Stimulated activated CD8-positive, alpha-beta memory T cell treated with anti-CD3 and anti-CD28 coated beads, Interleukin-12 subunit alpha, Interleukin-12 subunit beta, amount 100 ng/mL, for 24 hours (primary cell): ENCODE measurements around the gene PCID2.

Source experiments
- DNase-seq: peaks from one replicate; pipeline ENCODE4 v3.0.0-alpha.2; 2020; ENCODE audit errors: extremely low read depth

PCID2 gene

DNA sequence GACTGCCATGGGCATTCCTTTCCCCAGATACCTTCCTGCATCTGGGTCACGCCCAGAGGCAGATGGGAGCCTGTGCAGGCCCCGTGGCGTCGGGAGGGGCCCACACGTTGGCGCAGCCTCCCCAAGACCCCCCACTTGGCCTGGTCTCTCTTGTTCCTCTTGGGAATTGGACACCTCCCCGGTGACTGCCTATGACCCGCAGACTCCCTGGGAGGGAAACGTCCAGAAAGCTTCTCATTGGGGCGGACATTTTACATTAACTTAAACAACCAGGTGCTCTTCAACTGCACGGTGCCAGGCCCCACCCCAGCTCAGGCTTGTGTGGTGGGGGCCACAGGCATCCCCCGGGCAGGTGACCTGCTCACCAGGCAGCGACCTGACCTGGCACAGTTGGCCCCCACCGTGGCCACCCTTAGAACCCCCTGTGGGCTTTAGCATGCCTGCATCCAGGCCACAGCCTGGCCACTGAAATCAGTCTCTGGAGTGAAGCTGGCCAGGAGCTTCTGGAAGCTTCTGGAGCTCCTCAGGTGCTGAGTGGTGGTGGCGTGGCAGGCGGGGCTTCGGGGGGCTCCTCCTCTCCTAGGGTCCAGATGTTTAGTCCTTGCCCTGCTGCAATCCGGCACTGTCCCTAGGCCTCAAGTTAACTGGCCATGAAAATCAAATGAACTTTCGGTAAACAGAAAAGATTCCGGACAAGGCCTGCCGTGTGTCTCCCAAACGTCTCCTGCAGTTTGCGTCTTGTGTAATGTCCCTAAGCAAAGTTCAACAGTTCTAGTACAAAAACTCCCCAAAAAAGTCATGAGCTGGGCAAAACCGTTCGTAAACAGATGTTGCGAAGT lies 58.5 kb downstream of the PCID2 start:
- DNase-seq, result no peak

DNA sequence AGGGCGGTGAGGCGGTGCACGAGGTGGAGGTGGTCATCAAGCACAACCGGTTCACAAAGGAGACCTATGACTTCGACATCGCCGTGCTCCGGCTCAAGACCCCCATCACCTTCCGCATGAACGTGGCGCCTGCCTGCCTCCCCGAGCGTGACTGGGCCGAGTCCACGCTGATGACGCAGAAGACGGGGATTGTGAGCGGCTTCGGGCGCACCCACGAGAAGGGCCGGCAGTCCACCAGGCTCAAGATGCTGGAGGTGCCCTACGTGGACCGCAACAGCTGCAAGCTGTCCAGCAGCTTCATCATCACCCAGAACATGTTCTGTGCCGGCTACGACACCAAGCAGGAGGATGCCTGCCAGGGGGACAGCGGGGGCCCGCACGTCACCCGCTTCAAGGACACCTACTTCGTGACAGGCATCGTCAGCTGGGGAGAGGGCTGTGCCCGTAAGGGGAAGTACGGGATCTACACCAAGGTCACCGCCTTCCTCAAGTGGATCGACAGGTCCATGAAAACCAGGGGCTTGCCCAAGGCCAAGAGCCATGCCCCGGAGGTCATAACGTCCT lies 59.4 kb downstream of the PCID2 start:
- DNase-seq, result no peak

DNA sequence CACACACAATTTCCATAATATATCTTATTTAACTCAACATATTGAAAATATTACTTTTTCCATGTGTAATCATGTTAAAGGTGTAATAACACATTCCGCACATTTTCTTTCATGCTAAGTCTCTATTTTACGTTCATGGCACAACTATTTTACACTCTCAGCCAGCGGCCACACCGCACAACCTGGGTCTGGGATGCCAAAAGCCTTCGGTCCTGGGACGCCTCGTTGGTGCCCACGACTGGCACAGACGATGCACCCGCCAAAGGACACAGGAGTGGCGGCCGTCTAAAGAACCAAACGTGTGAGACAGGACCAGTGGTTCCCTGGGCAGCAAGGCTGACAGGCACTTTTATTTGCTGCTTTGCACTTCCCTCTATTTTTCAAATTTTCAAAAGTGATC lies 60.1 kb downstream of the PCID2 start:
- DNase-seq, result no peak

DNA sequence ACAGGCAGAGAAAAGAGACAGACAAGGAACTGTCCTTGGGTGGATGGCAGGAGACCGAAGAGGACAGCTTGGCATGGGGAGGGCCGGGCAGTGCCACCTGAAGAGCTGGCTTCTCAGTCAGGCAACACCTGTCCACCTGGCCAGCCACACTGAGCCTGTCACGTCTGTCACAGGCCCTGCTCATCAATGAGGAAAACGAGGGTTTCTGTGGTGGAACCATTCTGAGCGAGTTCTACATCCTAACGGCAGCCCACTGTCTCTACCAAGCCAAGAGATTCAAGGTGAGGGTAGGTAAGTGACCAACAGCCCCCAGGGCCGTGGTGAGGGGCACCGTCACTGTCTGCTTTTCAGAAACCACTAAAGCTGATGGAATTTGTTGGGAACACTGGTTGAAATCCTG lies 61.3 kb downstream of the PCID2 start:
- no peak for DNase-seq

DNA sequence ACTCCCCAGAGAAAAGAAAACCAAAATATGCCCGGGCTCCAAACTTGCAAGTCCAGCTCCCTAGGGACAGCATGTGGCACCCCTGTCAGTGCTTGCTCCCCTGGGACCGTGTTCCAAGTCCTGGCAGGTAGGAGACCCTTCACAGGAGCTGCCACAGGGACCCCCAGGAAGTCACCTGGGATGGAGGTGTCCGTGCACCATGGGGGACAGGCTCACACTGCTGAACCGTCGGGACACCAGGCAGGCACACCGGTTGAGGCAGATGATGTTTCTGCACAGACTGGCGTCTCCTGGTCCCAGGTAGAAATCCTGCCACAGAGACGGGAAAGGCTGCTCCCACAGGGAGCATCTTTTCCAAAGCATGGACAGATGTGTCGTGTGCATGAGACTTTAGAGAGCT lies 61.7 kb downstream of the PCID2 start:
- DNase-seq, result no peak

DNA sequence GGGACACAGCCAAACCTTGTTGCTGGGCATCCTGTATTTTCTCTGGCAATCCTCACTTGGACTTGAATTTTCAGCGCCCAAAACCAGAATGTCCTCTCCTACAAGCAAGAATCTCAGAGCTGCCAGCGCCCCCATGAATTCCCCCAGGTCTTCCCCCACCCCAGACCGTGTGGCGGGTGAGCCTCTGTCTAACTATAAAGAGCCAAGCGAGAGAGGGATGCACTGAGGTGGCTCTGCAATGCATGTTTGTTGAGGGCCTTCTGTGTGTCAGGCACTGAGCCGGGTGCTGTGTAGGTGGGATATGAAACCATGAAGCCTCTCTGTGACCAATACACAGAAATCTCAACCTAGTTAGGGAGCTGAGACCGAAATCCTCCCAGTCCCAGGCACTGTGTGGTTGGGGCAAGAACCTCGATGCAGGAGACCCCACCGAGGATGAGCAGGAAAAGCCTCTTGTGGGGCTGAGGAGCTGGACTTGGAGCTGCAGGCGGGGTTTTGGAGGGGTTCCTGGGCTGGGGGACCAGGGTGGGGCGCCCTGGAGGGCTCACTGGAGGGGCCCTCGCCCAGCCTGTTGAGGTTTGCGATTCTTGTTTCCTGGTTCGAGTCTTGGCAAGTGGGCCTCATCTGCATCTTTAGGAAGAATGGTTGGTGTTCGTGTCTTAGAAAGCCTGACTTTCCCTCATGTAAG lies 62.4 kb downstream of the PCID2 start:
- DNase-seq, result no peak

DNA sequence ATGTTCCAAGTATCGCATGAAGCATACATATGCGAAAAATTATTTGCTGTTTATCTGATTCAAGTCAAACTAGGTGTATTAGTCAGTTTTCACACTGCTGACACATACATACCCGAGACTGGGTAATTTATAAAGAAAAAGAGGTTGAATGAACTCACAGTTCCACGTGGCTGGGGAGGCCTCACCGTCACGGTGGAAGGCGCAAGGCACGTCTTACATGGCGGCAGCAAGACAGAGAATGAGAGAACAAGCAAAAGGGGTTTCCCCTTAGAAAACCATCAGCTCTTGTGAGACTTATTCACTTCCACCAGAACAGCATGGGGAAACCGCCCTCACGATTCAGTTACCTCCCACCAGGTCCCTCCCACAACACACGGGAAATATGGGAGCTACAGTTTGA lies 63.0 kb downstream of the PCID2 start:
- DNase-seq, result no peak

DNA sequence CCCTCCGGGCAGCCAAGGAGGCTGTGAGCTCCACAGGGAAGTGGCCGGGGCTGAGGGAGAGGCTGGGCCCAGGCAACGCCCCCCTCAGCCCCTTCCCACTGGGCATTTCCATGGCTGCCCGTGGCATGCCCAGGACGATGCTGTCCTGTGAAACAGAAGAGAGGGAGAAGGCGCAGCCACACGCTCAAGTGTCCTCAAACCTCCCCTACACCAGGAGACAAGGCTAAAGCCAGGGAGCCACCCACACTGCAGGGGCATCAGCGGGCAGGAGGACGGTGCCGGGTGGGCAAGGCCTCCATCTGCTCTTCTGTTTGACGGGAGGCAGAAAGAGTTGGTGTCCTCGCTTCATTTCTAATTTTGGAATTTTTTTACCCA lies 64.2 kb downstream of the PCID2 start:
- no peak for DNase-seq

DNA sequence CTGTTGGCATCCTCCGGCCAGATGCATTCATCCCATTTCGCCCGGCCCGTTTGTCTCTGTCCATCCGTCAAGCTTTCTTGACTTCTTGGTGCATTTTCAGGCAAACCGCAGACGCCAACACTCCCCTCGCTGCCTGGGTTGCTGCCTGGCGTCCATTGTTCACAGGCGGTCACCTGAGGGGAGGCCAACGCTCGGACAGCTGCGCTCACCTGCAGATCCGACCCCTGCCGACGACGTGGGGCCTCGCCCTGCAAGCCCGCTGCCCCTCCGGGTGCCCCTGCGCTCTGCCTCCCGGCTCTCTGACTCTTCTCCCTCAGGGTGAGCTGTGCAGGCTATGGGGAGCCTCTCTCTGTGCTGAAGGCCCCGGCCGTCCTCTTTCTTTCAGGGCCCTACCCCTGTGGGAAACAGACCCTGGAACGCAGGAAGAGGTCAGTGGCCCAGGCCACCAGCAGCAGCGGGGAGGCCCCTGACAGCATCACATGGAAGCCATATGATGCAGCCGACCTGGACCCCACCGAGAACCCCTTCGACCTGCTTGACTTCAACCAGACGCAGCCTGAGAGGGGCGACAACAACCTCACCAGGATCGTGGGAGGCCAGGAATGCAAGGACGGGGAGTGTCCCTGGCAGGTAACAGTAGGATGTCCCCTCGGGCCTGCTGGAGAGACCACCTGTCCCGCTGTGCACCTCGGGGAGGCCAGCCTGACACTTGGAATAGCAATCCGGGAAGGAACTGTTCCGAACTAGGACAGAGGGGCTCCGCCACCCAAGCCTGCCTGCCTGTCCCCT lies 64.8 kb downstream of the PCID2 start:
- no peak for DNase-seq

DNA sequence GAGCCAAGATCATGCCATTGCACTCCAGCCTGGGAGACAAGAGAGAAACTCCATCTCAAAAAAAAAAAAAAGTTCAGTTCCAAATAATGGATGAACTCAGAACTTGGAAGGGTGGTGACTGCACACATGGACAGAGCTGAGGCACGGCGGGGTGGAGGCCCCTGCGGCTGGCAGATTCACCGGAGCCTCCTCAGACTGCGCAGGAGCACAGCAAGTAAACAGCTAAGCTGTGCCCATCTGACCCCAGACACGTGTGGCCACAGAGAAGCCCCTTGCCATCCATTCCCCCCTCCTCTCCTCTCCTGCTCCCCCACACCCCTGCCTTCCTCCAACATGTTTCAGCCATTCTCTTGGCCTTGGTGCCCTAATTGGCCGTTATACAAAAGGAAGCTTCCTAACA lies 65.6 kb downstream of the PCID2 start:
- DNase-seq, result no peak

DNA sequence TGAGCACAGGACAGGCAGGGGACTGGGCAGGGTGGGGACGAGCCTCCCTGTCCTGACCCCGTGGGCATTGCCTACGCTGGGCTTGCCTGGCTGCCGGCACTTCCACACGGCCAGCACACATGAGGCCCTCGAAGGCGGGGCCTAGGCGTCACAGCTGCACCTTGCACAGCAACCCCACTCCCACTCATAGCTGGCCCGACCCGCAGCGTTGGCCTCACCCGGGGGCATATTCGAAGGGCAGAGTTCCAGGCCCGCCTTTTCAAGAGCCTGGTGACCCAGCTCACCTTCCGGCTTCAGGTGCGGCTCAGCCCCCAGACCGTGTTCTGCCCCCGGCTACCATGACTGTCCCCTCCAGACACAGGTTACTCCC lies 66.9 kb downstream of the PCID2 start:
- DNase-seq, result no peak

DNA sequence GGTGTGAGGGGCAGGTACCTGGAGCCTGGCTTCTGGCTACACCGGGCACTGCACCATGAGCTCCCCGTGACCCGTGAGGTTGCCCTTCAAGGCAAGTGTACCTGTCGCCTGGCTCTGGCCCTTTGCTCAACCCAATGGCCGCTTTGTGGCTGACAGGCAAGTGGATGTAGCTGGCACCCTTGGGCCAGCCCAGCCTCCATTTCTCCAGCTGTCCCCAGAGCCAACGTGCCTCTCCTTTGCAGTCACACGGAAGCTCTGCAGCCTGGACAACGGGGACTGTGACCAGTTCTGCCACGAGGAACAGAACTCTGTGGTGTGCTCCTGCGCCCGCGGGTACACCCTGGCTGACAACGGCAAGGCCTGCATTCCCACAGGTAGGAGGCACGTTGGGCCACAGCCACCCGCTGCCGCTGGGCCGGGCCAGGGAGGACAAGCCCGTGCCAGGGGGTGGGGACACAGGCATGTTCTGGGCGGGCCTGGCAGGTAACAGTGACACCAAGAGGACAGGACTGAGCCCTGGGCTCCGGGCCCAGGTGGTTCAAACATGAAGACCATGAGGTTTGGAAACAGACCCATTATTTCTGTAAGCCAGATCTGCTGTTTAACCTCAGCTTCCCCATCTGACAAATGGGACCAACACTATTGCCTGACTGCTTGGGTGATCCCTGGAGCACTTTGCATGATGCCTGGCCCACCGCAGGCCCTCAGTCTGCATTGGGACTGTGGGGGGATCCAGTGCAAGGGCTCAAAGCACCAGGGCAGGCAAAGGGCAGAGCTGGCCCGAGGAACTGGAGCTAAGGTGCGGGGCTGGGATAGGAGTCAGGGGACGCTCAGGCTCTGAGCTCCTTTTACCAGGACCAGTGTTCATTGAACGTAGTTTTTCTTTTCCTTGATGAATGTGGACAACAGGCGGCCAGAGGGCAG lies 67.5 kb downstream of the PCID2 start:
- DNase-seq, result no peak

DNA sequence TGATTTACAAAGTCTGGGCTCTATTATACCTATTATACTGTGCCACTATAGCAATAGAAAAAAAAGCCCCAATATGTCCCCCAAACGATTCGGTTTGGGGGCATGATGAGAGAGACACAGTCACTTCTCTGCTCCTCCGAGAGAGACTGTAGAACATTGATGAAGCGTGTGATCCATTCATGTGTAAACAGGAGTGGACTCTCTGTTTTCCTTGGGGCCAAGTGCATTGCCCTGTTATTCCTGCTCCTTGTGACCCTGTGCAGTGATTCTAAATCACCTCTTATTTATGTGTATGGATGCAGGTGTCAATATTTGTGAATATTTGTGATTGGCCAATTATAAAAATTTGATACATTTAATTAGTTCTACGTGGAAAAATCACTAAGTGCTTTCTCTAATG lies 68.9 kb downstream of the PCID2 start:
- DNase-seq, result no peak

DNA sequence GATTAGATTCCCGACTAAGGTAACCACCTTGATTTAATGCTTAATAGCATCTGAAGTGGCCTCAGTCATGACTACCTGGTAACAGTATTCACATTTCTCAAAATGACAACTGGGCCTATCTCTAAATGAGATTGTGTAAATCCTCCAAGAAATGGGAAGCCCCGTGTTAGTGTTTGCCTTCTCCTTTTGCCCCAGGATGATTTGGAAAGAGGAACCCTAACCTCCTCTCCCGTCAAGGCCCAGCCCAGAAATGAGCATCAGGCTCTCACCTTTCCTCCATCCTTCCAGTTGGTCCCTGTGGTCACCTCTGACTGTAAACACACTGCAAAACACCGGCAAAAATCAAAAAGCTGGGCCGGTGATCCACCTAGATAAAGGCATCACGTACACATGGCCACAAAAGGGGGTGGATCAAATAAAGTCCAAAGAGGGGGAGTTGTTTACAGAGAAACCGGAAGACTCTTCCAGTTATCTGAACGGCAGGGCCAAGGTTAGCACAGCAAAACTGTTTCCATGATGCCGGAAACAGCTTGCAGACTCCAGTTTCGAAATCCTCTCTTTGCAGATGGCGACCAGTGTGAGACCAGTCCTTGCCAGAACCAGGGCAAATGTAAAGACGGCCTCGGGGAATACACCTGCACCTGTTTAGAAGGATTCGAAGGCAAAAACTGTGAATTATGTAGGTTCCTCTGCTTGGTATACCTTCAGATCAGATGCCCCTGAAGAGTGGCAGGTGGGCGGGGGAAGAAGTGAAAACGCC lies 69.5 kb downstream of the PCID2 start:
- no peak for DNase-seq

DNA sequence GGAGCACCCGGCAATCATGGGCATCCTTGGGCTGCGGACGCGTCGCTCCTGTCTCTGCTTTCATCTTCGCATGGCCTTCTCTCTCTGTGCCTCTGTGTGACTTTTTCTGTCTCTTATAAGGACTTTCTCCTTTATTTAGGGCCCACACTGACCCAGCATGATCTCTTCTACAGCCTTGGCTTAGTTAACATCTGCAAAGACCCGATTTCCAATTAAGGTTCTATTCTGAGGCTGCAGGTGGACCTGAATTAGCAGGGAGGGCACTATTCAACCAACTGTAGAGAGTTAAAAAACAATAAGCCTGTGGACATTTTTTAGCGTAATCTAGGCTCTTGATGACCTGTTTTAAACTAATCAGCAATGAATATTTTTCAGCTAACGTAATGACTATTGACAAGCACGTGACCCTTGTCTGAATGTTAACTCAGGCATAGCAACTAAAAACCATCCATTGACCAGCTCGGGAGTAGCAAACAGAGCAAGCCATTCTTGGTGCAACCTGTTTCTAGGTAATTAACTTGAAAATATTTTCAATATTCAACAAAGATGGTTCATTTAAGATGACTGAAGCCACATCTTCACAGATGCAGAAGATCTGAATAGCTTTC lies 70.7 kb downstream of the PCID2 start:
- no peak for DNase-seq

DNA sequence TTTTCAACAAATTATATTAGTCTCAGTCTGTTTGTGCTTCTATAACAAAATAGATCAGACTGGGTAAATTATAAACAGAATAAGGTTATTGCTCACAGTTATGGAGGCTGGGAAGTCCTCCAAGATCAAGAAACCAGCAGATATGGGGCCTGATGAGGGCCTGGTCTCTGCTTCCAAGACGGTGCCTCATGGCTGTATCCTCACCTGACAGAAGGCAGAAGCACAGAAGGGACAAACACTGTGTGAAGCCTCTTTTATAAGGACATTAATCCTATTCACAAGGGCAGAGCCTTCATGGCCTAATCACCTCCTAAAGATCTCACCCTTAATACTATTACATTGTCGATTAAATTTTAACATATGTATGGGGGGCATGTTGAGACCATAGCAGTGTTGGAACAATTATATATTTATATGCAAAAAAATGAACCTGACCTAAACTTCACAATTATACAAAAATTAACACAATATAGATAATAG lies 73.1 kb downstream of the PCID2 start:
- no peak for DNase-seq

DNA sequence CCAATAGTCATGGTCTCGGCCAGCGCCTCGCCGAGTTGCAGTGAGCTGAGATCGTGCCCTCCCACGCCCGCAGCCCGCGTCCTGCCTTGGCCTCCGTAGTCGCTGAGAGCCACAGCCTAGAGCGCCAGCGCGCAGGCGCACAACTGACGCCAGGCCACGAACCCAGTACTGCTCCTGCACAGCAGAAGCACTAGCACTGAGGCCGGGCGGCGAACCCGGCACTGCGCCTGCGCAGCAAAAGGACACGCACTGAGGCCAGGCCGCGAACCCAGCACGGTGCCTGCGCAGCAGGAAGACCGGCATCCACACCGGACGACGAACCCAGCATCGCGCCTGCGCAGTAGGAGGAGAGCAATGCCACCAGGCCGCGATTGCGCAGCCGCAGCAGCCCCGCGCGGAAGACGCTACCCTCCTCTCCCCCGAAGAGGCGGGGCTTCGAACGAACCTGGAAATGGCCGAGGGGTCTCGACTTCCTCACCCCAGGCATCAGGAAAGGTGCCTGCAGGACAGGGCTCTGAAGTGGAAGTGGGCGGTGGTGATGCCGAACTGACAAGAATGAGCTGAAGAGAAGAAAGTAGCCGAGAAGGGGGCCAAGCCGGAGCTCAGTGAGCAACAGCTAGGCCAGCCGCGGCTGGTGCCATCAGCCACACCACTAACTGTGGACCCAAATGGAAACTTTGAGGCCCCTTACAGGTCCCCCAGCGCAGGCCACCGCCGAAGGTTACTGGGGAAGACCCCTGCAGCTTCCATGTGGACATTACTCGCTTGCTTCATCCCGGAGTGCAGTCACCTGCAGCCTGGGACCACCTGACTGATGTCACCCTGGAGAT lies 78.3 kb downstream of the PCID2 start:
- no peak for DNase-seq

DNA sequence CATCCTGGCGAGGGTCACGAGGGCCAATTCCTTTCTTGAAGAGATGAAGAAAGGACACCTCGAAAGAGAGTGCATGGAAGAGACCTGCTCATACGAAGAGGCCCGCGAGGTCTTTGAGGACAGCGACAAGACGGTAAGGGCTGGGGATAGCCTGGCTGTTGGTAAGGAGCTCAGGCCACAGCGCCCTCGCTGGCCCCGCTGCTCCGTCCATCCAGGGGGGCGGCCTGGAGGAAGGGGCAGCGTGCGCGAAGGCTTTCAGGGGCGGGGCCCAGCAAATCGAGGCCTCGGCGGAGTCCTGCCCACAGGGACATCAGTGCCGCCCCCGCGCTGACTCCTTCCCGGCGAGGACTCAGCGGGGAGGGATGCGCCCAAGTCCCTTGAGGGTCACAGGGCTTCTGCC lies 79.0 kb downstream of the PCID2 start:
- no peak for DNase-seq
